ENCODE data around the gene CYP1A1.
"Not testable (repeated sequence)": the region's sequence is repeated elsewhere in the genome, so short reads cannot be mapped to it uniquely, and the experiment has no call there.

CYP1A1 gene

GRCh38 chr15:74738239-74738638 lies 12.9 kb upstream of the CYP1A1 start:
- DNase-seq (ENCODE audit: low read depth in 1 of 2, low spot score in 1 of 2), result not testable (repeated sequence)

GRCh38 chr15:74735305-74735704 lies 10.0 kb upstream of the CYP1A1 start:
- DNase-seq (ENCODE audit: low read depth in 1 of 2, low spot score in 1 of 2), result no peak

DNA sequence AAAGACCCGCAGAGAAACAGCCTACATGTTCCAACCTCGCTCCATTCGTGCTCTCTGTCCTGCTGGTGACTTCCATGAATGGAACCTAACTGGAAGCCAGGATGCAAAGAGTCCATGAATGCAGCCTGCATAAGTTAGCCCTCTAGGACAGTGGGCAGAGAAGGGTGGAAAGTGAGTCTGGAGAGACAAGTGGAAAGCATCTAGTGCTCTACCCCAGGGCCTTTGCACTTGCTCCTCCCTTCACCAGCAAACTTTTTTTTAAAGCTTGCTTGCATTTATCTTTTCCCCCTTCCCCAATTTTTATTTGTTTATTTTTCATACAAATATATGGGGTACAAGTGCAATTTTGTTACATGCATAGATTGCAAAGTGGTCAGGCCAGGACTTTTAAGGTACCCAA lies 7.9 kb upstream of the CYP1A1 start:
- no peak for DNase-seq (ENCODE audit: low read depth in 1 of 2, low spot score in 1 of 2)

- no peak for DNase-seq (ENCODE audit: low read depth in 1 of 2, low spot score in 1 of 2)
These were observed 7.5 kb upstream of the CYP1A1 start for GRCh38 chr15:74732846-74733245.

DNA sequence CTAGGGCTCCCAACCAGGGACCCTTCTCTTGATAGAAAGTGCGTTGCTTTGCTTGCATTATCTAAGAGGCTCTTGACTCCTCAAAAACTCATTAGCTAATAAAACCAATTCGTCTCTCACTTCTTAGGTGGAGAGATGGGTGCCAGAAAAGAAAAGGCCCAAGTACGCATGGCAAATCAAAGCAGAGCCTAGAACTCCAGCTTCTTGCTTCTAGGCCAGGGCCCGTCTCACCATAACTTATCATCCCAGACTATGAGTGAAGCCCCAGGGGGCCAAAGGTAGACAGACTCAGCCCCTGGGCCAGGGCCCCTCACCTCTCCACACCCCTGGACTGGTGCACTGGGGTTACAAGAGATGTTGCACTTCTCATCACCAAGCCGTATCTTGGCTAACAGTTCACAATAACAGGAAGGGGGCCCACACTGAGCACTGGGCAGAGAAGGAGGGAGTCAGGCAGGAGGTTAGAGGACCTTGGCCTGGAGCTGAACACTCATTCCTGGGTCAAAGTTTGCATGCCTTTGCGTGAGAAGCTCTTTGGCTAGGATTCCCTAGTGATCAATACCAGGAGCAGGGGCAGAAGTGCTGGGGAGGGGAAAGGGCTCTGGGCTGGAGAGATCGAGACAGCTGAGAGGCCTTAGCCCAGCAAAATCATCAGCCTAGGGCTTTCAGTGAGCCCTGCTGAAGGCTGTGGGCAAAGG lies 5.4 kb upstream of the CYP1A1 start:
- no peak for DNase-seq (ENCODE audit: low read depth in 1 of 2, low spot score in 1 of 2)

DNA sequence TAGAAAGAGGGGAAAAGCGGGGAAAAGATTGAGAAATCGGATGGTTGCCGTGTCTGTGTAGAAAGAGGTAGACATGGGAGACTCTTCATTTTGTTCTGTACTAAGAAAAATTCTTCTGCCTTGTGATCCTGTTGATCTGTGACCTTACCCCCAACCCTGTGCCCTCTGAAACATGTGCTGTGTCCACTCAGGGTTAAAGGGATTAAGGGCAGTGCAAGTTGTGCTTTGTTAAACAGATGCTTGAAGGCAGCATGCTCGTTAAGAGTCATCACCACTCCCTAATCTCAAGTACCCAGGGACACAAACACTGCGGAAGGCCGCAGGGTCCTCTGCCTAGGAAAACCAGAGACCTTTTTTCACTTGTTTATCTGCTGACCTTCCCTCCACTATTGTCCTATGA lies 4.0 kb upstream of the CYP1A1 start:
- DNase-seq (ENCODE audit: low read depth in 1 of 2, low spot score in 1 of 2), result not testable (repeated sequence)

GRCh38 chr15:74728699-74729098 lies 3.4 kb upstream of the CYP1A1 start:
- DNase-seq (ENCODE audit: low read depth in 1 of 2, low spot score in 1 of 2), result not testable (repeated sequence)

DNA sequence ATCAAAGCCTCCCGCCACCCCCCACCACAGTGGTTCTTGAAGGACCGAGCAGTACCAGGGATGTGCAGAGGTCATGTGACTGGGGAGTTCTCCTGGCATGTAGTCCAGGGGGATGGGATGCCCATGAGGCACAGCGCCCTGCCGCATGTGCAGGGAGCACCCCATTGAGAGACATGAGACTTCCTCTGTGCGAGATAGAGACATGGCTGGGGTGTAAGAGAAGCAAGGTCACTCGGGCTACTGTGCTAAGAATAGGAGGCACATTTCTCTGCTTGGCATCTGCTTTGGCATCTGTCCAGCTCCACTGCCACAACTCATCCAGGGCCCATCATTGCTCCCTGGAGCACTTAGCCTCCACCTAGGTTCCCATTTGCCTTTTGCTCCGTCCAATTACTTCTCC lies 2.4 kb upstream of the CYP1A1 start:
- no peak for DNase-seq (ENCODE audit: low read depth in 1 of 2, low spot score in 1 of 2)

DNA sequence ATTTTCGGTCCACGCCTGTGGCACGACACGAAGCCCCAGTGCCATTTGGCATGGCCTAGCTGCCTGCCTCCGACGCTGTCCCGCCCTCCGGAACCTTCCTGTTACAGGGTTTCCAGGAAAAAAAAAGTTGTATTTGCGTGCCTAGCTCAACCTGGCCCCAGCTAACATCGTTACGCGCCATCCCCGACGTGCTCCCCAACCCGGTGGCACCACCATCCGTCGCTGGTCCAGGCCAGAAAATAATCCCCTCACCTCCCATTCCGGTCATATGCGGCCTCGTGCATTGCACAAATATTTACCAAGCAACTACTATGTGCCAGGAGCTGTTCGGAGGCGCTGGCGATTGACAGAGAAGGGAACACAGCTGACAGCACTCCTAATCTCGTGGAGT lies 1.4 kb upstream of the CYP1A1 start:
- DNase-seq (ENCODE audit: low read depth in 1 of 2, low spot score in 1 of 2), result no peak

GRCh38 chr15:74725845-74726773 lies 781 bp upstream of the CYP1A1 start:
- DNase-seq (ENCODE audit: low read depth in 1 of 2, low spot score in 1 of 2), result peak; percentile 38 to 40

GRCh38 chr15:74724570-74725224 lies 631 bp downstream of the CYP1A1 start:
- DNase-seq (ENCODE audit: low read depth in 1 of 2, low spot score in 1 of 2), result no peak

DNA sequence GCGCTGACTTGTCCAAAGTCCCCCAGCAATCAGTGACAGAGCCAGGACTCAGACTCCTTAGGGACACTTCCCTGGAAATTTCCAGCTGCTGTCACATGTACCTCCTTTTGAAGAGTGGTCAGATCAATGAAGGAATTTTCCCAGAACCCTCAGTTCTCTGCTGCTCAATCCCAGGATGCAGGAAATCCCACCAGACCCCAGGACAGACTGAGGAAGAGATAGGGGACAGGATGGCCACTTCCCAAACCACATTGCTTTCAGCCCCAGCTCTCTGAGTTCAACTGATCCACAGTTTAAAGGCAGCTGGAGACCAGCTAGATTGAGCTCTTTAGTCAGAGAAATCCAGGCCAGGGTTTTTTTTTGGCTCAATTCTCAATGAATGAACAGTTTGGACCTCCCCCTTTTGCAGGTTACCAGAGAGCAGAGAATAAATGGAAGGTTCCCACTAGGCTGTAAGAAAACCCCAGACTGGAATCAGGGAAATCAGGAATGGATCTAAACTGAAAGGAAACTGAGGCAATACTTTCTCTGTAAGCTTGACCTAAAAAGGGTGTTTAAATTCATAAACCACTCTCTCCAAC lies 1.5 kb downstream of the CYP1A1 start:
- no peak for DNase-seq (ENCODE audit: low read depth in 1 of 2, low spot score in 1 of 2)

- DNase-seq (ENCODE audit: low read depth in 1 of 2, low spot score in 1 of 2), result no peak
These were observed 2.1 kb downstream of the CYP1A1 start for GRCh38 chr15:74723187-74723586.

- no peak for DNase-seq (ENCODE audit: low read depth in 1 of 2, low spot score in 1 of 2)
These were observed 2.7 kb downstream of the CYP1A1 start for GRCh38 chr15:74722591-74722990.

DNA sequence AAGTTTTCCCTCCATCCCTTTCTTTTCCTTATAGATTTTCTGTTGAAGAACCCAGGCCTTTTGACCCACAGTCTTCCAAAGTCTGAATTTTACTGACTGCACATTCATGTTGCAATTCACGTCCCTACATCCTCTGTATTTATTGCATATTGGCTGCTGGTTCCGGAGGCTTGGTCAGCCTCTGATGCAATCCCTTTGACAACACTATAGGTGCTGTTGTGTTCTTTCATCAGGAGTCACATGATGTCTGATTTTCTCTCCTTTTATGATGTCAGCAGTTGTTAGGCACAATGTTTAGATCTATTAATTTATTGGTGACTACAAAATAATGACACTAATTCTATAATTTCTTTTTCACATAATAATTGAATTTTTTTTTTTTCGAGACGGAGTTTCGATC lies 8.7 kb downstream of the CYP1A1 start:
- no peak for DNase-seq (ENCODE audit: low read depth in 1 of 2, low spot score in 1 of 2)

- DNase-seq (ENCODE audit: low read depth in 1 of 2, low spot score in 1 of 2), result no peak
These were observed 13.0 kb downstream of the CYP1A1 start for GRCh38 chr15:74712311-74712710.

DNA sequence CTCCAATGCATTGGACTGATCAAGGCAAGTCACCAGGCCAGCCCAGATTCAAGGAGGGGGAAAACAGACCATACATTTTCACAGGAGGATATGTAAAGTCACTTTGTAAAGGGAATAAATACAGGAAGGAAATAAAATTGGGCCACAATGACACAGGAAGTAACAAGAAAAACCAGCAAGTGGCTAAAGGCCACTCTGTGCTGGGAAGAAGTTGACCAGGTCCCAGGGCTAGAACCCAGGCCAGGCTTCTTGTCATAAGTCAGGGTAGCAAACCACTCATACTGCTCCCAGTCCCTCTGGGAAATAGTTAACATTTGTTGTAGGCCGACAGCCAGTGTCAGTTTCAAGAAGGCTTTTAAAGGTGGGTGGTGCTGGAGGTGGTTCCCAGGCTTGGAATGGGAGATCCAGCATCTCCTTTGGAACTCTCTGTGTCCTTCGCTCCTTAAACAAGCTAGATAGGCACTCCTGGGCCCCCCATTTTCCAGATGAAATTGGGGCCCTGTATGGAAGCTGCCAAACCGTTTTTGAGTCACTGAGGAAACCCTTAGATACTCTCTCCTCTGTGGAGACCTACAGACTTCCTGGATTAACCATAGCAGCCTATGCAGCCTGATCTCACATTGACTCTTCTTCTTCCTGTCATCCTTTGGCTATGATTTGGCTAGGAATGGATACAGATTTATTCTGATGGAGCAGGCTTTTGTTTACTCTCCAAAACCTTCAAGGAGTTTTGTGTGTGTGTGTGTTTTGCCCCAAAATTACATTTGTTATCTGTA lies 14.8 kb downstream of the CYP1A1 start:
- DNase-seq (ENCODE audit: low read depth in 1 of 2, low spot score in 1 of 2), result no peak

- no peak for DNase-seq (ENCODE audit: low read depth in 1 of 2, low spot score in 1 of 2)
These were observed 15.4 kb downstream of the CYP1A1 start for GRCh38 chr15:74709892-74710291.

GRCh38 chr15:74709011-74709410 lies 16.3 kb downstream of the CYP1A1 start:
- DNase-seq (ENCODE audit: low read depth in 1 of 2, low spot score in 1 of 2), result no peak

- DNase-seq (ENCODE audit: low read depth in 1 of 2, low spot score in 1 of 2), result no peak
These were observed 28.5 kb downstream of the CYP1A1 start for GRCh38 chr15:74696808-74697207.

GRCh38 chr15:74696398-74696729 lies 29.0 kb downstream of the CYP1A1 start:
- DNase-seq (ENCODE audit: low read depth in 1 of 2, low spot score in 1 of 2), result no peak
